ENCODE results near the gene SDK2. TPM values are rescaled to one million over a fixed set of nuclear protein-coding genes. Genes with fewer than 3 reads are reported as not detected.

The SDK2 gene
- total and polyA plus RNA-seq, 2 of the 4 experiments (the other 2 are of a cell fraction), result under 0.01 to 0.03 TPM

DNA sequence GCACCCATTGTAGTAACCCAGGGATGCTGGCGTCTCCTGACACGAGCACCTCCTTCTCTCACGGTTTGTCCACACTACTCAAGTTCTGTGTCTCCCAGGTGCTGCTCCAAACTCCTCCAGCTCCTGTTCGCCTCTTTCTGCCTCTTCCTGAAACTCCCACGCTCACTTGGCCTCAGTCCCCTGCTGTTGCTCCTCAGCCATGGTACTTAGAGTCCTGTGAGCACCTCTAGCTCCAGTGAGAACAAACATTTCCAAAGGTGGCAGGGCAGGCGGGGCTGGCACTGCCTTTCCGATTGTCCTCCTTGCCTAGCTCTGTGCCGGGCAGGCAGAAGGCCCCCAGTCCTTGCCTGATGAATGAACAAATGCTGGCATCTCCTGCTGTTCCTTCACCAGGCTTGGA lies 146.1 kb downstream of the SDK2 start:
- 87% methylated on average over 3 of the region's 8 CpGs; no CpG with 5 or more reads in 1 of the 2 experiments for WGBS, 2 experiments (ENCODE audit: extremely low coverage in 2 of 2, insufficient read length in 1 of 2)
- H3K56ac ChIP-seq (ENCODE audit: extremely low read depth, insufficient read depth, low read length), result no peak overlapping the region
- DNase-seq (no peak), ATAC-seq (ENCODE audit: low read depth) (no peak)
- H3K18ac ChIP-seq (ENCODE audit: low read depth, low read length), result no peak overlapping the region
- H3K4me3 ChIP-seq (ENCODE audit: insufficient read depth, low read depth, low read length), result no peak overlapping the region
- H4K8ac ChIP-seq (ENCODE audit: low read depth in 2 of 2, low read length in 2 of 2), result no peak overlapping the region
- H2BK20ac ChIP-seq (ENCODE audit: low read depth, low read length), result no peak overlapping the region
- CTCF ChIA-PET, result interaction anchor here (0.6 kb wide), 1 partner anchor 769 kb away, joined by 4 read pairs; no protein-coding TSS in a partner anchor
- H3K4me2 ChIP-seq (ENCODE audit: low read depth, low read length), result no peak overlapping the region
- no peaks in the 10 kb centered on the region for H3K27me3 ChIP-seq (ENCODE audit: control insufficient read depth, insufficient read depth, low read length)
- no peaks in the 10 kb centered on the region for H3K4me1 ChIP-seq (ENCODE audit: control insufficient read depth, insufficient read depth, low read length)
- no peaks in the 10 kb centered on the region for H3K36me3 ChIP-seq (ENCODE audit: control insufficient read depth, insufficient read depth, low read length)
- H2BK5ac ChIP-seq (ENCODE audit: low read depth, low read length, poor library complexity, severe bottlenecking), result no peak overlapping the region
- POLR2A ChIA-PET (ENCODE audit: unreplicated experiment), result no interaction called here
- BruUV-seq (replicated peaks), result no TSS peak
- no peak for TF ChIP-seq SMC3 (IDR thresholded peaks at IDR 0.05; ENCODE audit: low read depth, low read length)
- TF ChIP-seq BHLHE40 (IDR thresholded peaks at IDR 0.05; ENCODE audit: low read depth, low read length), result no peak
- no peak for TF ChIP-seq CEBPB (IDR thresholded peaks at IDR 0.05; ENCODE audit: low read depth, low read length)
- TF ChIP-seq, protein P1, sequence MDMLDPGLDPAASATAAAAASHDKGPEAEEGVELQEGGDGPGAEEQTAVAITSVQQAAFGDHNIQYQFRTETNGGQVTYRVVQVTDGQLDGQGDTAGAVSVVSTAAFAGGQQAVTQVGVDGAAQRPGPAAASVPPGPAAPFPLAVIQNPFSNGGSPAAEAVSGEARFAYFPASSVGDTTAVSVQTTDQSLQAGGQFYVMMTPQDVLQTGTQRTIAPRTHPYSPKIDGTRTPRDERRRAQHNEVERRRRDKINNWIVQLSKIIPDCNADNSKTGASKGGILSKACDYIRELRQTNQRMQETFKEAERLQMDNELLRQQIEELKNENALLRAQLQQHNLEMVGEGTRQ (IDR thresholded peaks at IDR 0.05; ENCODE audit: low read depth, low read length), result no peak
- no peak for TF ChIP-seq CHD1 (IDR thresholded peaks at IDR 0.05; ENCODE audit: low read depth, low read length)
- dilution Hi-C loops (cut with HindIII; ENCODE audit: low sequenced_read_pairs, unreplicated experiment), result no loop called here
- no peak overlapping the region for H3K9ac ChIP-seq (ENCODE audit: low read depth, low read length)
- no peaks in the 10 kb centered on the region for H3K9me1 ChIP-seq (ENCODE audit: insufficient read depth, low read length)
- H2BK15ac ChIP-seq (ENCODE audit: low read depth, low read length), result no peak overlapping the region
- no peak overlapping the region for H3K14ac ChIP-seq (replicated peaks; ENCODE audit: low read depth, low read length)
- H3K23ac ChIP-seq (ENCODE audit: low read depth, low read length), result no peak overlapping the region
- in situ Hi-C loops (cut with MboI; ENCODE audit: low sequenced_read_pairs), result no loop called here
- intact Hi-C loops (cut with micrococcal nuclease), result no loop called here
- H3K4ac ChIP-seq (ENCODE audit: low read depth, low read length), result no peak overlapping the region
- H4K20me1 ChIP-seq (ENCODE audit: insufficient read depth, low read length), result no peaks in the 10 kb centered on the region
- no peak overlapping the region for H2AFZ ChIP-seq (replicated peaks; ENCODE audit: low read length, poor library complexity)
- no peak overlapping the region for H2AK9ac ChIP-seq (replicated peaks; ENCODE audit: low read depth, low read length, poor library complexity)
- H4K5ac ChIP-seq (ENCODE audit: low read depth, low read length), result no peak overlapping the region
- H2BK120ac ChIP-seq (ENCODE audit: low read depth, low read length), result no peak overlapping the region
- no peaks in the 10 kb centered on the region for H3K9me3 ChIP-seq (ENCODE audit: control insufficient read depth, insufficient read depth, low read length)
- no peak overlapping the region for H3K27ac ChIP-seq (ENCODE audit: insufficient read depth, low read length)
- no peak overlapping the region for H2AK5ac ChIP-seq (ENCODE audit: low read depth, low read length)
- H3K79me1 ChIP-seq (ENCODE audit: low read depth in 1 of 2, low read length in 2 of 2), result no peaks in the 10 kb centered on the region
- no peak overlapping the region for H4K91ac ChIP-seq (ENCODE audit: insufficient read depth, low read depth, low read length)
